Coronary artery (tissue), 2 donors: ENCODE results near the gene LRRC19.

Experiments
- DNase-seq: peaks from one replicate; pipeline ENCODE4 v3.0.0-alpha.2; 2017; ENCODE audit warnings: low spot score
- H3K27ac ChIP-seq, 2 donors: fragments of 200-600 bp; sonication (generic); one replicate each; pipeline ENCODE4 v1.5.1; 2016 to 2019
- H3K4me3 ChIP-seq: fragments of 200-600 bp; sonication (generic); 2 replicates; pipeline ENCODE4 v1.5.1; 2016; ENCODE audit warnings: mild to moderate bottlenecking, moderate library complexity
- TF ChIP-seq, protein P1 (sequence below): fragments of 200-600 bp; sonication (generic); IDR thresholded peaks from one replicate; pipeline ENCODE4 v1.5.1; 2019; ENCODE audit warnings: antibody characterized with exemption

Gene LRRC19

DNA sequence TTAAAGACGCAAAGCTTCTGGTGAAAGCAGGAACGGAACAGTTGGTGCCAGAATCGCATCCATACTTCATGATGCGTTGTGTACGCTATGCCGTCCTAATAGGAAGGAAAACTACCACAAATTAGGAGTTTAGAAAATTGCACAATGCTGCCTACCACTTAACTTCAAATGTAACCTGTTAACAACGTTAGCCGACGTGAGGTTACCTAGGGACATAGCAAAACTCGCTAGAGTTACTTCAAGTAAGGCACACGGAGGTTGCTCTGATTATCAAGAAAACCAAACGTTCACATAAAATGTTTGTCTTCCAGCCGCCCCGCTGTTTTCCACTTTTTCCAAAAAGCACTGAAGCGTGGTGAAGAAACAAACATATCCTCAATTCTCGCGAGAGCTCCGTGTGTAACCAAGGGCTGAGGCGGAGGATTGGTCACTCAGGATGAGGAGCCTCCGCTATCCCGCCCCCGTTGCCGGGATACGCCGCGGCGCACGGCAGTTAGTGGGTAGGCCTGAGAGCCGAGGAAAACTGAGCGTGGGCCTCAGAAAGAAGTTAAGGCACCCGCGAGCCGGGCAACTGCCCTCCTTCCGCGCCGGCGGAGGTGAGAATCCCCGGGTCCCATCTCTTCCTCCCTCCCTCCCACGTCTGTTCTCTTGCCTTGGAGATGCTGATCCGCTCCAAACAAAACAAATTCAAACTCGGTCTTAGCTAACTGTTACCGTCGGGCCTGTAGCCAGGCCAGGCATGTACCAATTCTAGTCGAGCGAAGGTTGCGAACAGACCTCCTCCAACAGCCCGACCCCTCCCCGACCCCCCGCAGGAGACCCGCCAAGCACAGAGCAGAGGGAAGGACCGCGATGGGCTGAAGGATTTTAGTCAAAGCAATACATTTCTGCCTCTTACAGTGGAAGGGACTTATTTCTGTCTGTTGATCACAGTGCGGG is 49.3 kb downstream of the LRRC19 start, which contains the start of gene IFT74:
TSS of gene IFT74 (plus strand) at position 492 of the 939 bp plus-strand sequence. CDS start 5,556 bp downstream, outside the sequence.
- peak within 1 kb of the TSS; percentile 78 for H3K4me3 ChIP-seq
- DNase-seq: peak; percentile 98
- peak within 1 kb of the TSS; percentile 85 to 88 for H3K27ac ChIP-seq
- TF ChIP-seq, protein P1, sequence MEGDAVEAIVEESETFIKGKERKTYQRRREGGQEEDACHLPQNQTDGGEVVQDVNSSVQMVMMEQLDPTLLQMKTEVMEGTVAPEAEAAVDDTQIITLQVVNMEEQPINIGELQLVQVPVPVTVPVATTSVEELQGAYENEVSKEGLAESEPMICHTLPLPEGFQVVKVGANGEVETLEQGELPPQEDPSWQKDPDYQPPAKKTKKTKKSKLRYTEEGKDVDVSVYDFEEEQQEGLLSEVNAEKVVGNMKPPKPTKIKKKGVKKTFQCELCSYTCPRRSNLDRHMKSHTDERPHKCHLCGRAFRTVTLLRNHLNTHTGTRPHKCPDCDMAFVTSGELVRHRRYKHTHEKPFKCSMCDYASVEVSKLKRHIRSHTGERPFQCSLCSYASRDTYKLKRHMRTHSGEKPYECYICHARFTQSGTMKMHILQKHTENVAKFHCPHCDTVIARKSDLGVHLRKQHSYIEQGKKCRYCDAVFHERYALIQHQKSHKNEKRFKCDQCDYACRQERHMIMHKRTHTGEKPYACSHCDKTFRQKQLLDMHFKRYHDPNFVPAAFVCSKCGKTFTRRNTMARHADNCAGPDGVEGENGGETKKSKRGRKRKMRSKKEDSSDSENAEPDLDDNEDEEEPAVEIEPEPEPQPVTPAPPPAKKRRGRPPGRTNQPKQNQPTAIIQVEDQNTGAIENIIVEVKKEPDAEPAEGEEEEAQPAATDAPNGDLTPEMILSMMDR: no peak

DNA sequence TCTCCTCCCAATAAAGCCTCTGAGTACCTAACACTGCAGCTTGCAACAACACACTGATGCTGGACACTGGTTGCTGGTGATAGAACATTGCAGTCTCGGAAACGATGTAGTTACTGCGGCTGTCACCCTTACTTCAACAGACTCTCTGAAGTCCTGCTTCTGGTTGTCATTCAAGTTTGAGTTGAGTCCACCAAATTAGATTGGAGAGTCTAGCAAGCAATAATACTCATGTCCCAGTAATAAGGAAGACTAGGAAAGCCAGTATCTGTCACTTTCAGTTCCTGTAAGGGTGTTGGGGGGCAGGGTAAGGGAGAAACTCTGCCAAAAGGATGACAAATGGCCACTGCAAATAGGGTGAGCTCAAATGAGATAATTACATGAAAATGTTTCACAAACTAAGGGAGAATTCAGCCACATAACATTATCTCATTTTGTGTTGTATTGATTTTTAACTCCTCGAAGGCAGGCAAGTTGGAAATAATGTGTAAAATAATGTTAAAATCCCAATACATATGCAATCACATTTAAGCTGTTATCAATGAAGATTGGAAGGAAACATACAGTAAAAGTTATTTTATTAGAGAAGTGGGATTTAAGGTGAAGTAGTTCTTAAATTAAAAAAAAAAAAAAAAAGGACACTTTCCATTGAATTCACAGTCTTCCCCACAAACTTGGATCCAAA is 50.1 kb downstream of the LRRC19 start:
- Histone ChIP-seq H3K4me3 (peak overlapping the region; percentile 78), H3K27ac (peak overlapping the region; percentile 85 to 88)
- DNase-seq: no peak
- TF ChIP-seq, protein P1: no peak

DNA sequence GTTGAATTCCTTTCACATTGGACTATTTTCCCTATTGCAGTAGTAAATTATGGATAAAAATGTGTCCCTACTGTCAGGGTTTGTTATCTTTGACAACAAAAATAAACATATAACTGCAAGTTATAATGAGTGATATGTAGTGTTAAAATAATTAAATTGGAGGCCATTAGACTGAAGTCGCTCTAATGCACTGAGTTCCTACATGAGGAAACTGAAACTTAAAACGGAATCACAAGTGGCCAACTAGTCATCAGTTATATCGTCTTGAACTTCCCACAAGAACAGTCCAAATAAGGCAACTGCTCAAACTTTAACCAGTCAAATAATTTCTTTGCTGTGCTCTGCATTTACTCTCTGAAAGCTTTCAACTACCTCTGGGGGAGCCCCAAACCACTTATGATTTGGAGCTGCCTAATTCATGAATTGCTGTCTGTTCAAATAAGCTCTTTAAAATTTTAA is 51.4 kb downstream of the LRRC19 start:
- DNase-seq: no peak
- TF ChIP-seq, protein P1: no peak
- peak overlapping the region in 1 of 2 donors; percentile 40 for H3K27ac ChIP-seq
- H3K4me3 ChIP-seq: no peak overlapping the region

DNA sequence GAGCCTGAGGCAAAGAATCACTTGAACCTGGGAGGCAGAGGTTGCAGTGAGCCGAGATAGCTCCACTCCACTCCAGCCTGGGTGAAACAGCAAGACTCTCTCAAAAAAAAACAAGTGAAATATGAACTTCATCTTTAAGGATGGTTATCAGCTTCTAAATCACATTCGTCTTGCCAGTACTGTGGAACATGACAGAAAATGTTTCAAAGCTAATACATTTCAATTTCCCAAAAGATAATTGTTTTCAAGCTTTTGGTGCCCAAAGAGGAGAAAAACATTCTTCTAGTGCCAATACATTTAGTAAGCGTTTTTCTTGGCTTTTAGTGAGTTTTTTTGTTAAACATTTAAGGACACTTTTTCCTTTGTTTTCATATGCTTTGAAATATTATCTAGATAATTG is 53.7 kb downstream of the LRRC19 start:
- no peak for DNase-seq
- TF ChIP-seq, protein P1: no peak
- Histone ChIP-seq H3K4me3 (no peak overlapping the region), H3K27ac (no peak overlapping the region)

DNA sequence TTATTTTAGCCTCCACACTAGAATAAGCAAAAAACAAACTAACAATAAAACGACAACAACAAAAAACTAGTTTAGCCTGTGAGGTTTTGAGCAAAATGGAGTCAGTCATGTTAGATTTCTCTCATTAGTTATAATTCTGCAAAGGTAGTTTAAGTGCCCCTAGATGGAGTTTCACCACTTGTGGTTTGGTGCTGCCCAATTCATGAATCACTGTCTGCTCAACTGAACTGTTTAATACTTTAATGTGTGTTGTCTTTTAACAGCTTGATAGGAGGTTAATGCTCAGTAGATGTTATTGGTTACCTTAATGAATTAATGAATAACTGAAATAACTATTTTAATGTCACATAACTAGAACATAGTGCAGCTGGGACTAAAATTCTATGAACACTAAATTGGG is 55.0 kb downstream of the LRRC19 start:
- H3K4me3 ChIP-seq: no peak overlapping the region
- DNase-seq: no peak
- TF ChIP-seq, protein P1: no peak
- no peak overlapping the region for H3K27ac ChIP-seq

DNA sequence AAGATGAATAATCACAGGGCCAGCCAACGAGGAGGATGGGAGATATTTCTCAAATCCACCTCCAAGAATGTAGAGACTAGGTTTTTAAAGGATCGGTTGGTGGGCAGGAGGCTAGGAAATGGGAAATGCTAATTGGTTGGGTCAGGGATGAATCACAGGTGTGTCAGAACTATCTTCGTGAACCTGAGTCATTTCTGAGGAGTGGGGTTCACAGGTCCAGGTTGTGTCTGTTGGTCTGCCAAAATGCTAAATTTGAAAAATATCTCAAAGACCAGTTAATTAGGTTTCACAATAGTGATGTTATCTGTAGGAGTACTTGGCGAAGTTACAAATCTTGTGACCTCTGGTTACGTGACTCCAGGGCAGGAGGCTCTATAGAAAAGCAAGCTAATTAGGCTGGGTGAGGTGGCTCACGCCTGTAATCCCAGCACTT is 55.8 kb downstream of the LRRC19 start:
- no peak overlapping the region for H3K27ac ChIP-seq
- no peak for DNase-seq
- H3K4me3 ChIP-seq: no peak overlapping the region
- TF ChIP-seq, protein P1: no peak
